H9 (cell line): ENCODE data around the gene MSANTD1. TPM values are rescaled to one million over a fixed set of nuclear protein-coding genes. Genes with fewer than 3 reads are reported as not detected.

Experiments used
- DNase-seq: peaks from one replicate; pipeline ENCODE4 v3.0.0-alpha.2; 2017
- H2AFZ ChIP-seq: one replicate; pipeline ENCODE4 v1.6.1; 2013; ENCODE audit warnings: mild to moderate bottlenecking, low read length, control low read depth, moderate library complexity
- H2AK5ac ChIP-seq: 2 replicates; pipeline ENCODE4 v1.6.1; 2013; ENCODE audit warnings: low read length, control low read depth, mixed read lengths; ENCODE audit not compliant: insufficient read length
- H2BK120ac ChIP-seq: one replicate; pipeline ENCODE4 v1.6.1; 2013; ENCODE audit warnings: low read depth, mild to moderate bottlenecking, low read length, control low read depth, inconsistent platforms; ENCODE audit not compliant: poor library complexity, severe bottlenecking
- H2BK12ac ChIP-seq: 2 replicates; pipeline ENCODE4 v1.6.1; 2013; ENCODE audit warnings: low read length, control low read depth, mixed read lengths, low read depth; ENCODE audit not compliant: insufficient read length
- H2BK15ac ChIP-seq: 2 replicates; pipeline ENCODE4 v1.6.1; 2013; ENCODE audit warnings: low read depth, low read length, control low read depth
- H2BK20ac ChIP-seq: one replicate; pipeline ENCODE4 v1.6.1; 2013; ENCODE audit warnings: low read depth, mild to moderate bottlenecking, low read length, control low read depth, inconsistent platforms; ENCODE audit not compliant: poor library complexity, severe bottlenecking
- H2BK5ac ChIP-seq: 2 replicates; pipeline ENCODE4 v1.6.1; 2013; ENCODE audit warnings: low read length, control low read depth, mixed read lengths; ENCODE audit not compliant: insufficient read length
- H3K14ac ChIP-seq: 2 replicates; pipeline ENCODE4 v1.6.1; 2013; ENCODE audit warnings: low read length, control low read depth; ENCODE audit not compliant: insufficient read depth
- H3K18ac ChIP-seq: 2 replicates; pipeline ENCODE4 v1.6.1; 2013; ENCODE audit warnings: low read depth, mild to moderate bottlenecking, mixed read lengths, low read length, control low read depth; ENCODE audit not compliant: insufficient read length
- H3K23ac ChIP-seq: 2 replicates; pipeline ENCODE4 v1.6.1; 2013; ENCODE audit warnings: low read length, control low read depth, mixed read lengths, low read depth; ENCODE audit not compliant: insufficient read length
- H3K23me2 ChIP-seq: 2 replicates; pipeline ENCODE4 v1.6.1; 2013; ENCODE audit warnings: low read depth, mild to moderate bottlenecking, mixed read lengths, low read length, control low read depth; ENCODE audit not compliant: insufficient read length, poor library complexity, severe bottlenecking
- H3K27ac ChIP-seq: 2 replicates; pipeline ENCODE4 v1.5.1; 2013; ENCODE audit warnings: low read length, control low read depth, mixed read lengths, low read depth; ENCODE audit not compliant: insufficient read length
- H3K27me3 ChIP-seq: 2 replicates; pipeline ENCODE4 v1.6.1; 2013; ENCODE audit warnings: low read length, control low read depth, inconsistent platforms; ENCODE audit not compliant: insufficient read depth
- H3K4ac ChIP-seq: 2 replicates; pipeline ENCODE4 v1.6.1; 2013; ENCODE audit warnings: low read depth, mild to moderate bottlenecking, control low read depth, inconsistent platforms, low read length, moderate library complexity
- H3K4me1 ChIP-seq: 2 replicates; pipeline ENCODE4 v1.6.1; 2013; ENCODE audit warnings: low read length, control low read depth, inconsistent platforms; ENCODE audit not compliant: insufficient read depth
- H3K4me2 ChIP-seq: 2 replicates; pipeline ENCODE4 v1.6.1; 2013; ENCODE audit warnings: low read length, control low read depth, mixed read lengths; ENCODE audit not compliant: insufficient read length, insufficient read depth
- H3K56ac ChIP-seq: 2 replicates; pipeline ENCODE4 v1.6.1; 2013; ENCODE audit warnings: low read depth, mild to moderate bottlenecking, mixed read lengths, low read length, control low read depth; ENCODE audit not compliant: insufficient read length
- H3K79me1 ChIP-seq: 2 replicates; pipeline ENCODE4 v1.6.1; 2013; ENCODE audit warnings: low read depth, mild to moderate bottlenecking, moderate library complexity, low read length, control low read depth, inconsistent platforms; ENCODE audit not compliant: insufficient read depth, poor library complexity, severe bottlenecking
- H3K79me2 ChIP-seq: 2 replicates; pipeline ENCODE4 v1.6.1; 2013; ENCODE audit warnings: low read length, control low read depth, inconsistent platforms; ENCODE audit not compliant: insufficient read depth
- H3K9ac ChIP-seq: 2 replicates; pipeline ENCODE4 v1.6.1; 2013; ENCODE audit warnings: low read length, control low read depth, mixed read lengths; ENCODE audit not compliant: insufficient read length; ENCODE audit errors: extremely low read depth
- H3K9me3 ChIP-seq: one replicate; pipeline ENCODE4 v1.6.1; 2013; ENCODE audit warnings: low read depth, low read length, inconsistent platforms; ENCODE audit not compliant: control insufficient read depth
- H3T11ph ChIP-seq: one replicate; pipeline ENCODE4 v1.6.1; 2013; ENCODE audit warnings: mild to moderate bottlenecking, low read length, control low read depth, inconsistent platforms
- H4K20me1 ChIP-seq: one replicate; pipeline ENCODE4 v1.6.1; 2013; ENCODE audit not compliant: control insufficient read depth, insufficient read length, insufficient read depth
- H4K5ac ChIP-seq: 2 replicates; pipeline ENCODE4 v1.6.1; 2013; ENCODE audit warnings: low read depth, mild to moderate bottlenecking, mixed read lengths, low read length, control low read depth; ENCODE audit not compliant: insufficient read length
- H4K8ac ChIP-seq: replicated peaks from 2 replicates; pipeline ENCODE4 v1.6.1; 2013; ENCODE audit warnings: low read length, control low read depth, mixed read lengths, low read depth; ENCODE audit not compliant: insufficient read length
- H4K91ac ChIP-seq: 2 replicates; pipeline ENCODE4 v1.6.1; 2013; ENCODE audit warnings: low read depth, mild to moderate bottlenecking, moderate library complexity, mixed read lengths, low read length, control low read depth; ENCODE audit not compliant: insufficient read length
- H3K27ac Mint-ChIP-seq, 3 experiments: 2 replicates in 2 of 3; 3 replicates in 1 of 3; pipeline ENCODE4 v1.8.0; 2020 to 2021; ENCODE audit warnings: mixed read lengths in 3 of 3, mild to moderate bottlenecking in 1 of 3, moderate library complexity in 1 of 3
- H3K27me3 Mint-ChIP-seq: 2 replicates; pipeline ENCODE4 v1.8.0; 2021; ENCODE audit warnings: low read depth, mild to moderate bottlenecking, moderate library complexity, mixed read lengths
- H3K36me3 Mint-ChIP-seq, 3 experiments: 2 replicates in 2 of 3; 3 replicates in 1 of 3; pipeline ENCODE4 v1.8.0; 2020 to 2021; ENCODE audit warnings: low read depth in 3 of 3, mixed read lengths in 3 of 3; ENCODE audit not compliant: insufficient read depth in 1 of 3
- H3K4me1 Mint-ChIP-seq, 2 experiments: 2 replicates each; pipeline ENCODE4 v1.8.0; 2020; ENCODE audit warnings: mixed read lengths in 2 of 2
- H3K4me3 Mint-ChIP-seq, 2 experiments: 2 replicates in 1 of 2; 3 replicates in 1 of 2; pipeline ENCODE4 v1.8.0; 2020 to 2021; ENCODE audit warnings: mild to moderate bottlenecking in 2 of 2, mixed read lengths in 2 of 2, moderate library complexity in 1 of 2
- H3K9me3 Mint-ChIP-seq, 2 experiments: 2 replicates in 1 of 2; 3 replicates in 1 of 2; pipeline ENCODE4 v1.8.0; 2020; ENCODE audit warnings: mild to moderate bottlenecking in 2 of 2, mixed read lengths in 2 of 2, moderate library complexity in 1 of 2
- CTCF ChIP-seq: fragments of 200-600 bp; sonication (generic); conservative IDR thresholded peaks from 3 replicates; pipeline ENCODE4 v1.8.0; 2021; ENCODE audit warnings: antibody characterized with exemption, mild to moderate bottlenecking
- WGBS: extraction: QIAGEN DNeasy Blood & Tissue Kit; methylation state at CpG from one replicate; pipeline ENCODE4 v1.1.7; 2013; ENCODE audit warnings: missing lambda C conversion rate, low lambda C conversion rate, mixed read lengths; ENCODE audit not compliant: insufficient read length; ENCODE audit errors: extremely low coverage; 5-methylcytosine and 5-hydroxymethylcytosine counted together
- total RNA-seq: library from RNA; stranded (reverse); gene quantifications from 2 replicates; pipeline ENCODE4 v1.2.1, GENCODE V29; 2021

Gene MSANTD1
- total RNA-seq, 1 experiment from 2014 or later = 0.83 TPM

GRCh38 chr4:3243136-3243780 is 5.7 kb upstream of the MSANTD1 start:
- H3K4me1 ChIP-seq = no peaks in the 10 kb centered on the region
- no peak overlapping the region for H2AFZ ChIP-seq
- no CpG with 5 or more reads among the region's 23 CpGs for WGBS
- peaks cover 11 to 45% of the 10 kb centered on the region in 2 experiments for H3K4me1 Mint-ChIP-seq
- no peak overlapping the region for H2BK20ac ChIP-seq
- H2BK5ac ChIP-seq = no peak overlapping the region
- no peak overlapping the region for H4K5ac ChIP-seq
- no peak overlapping the region for H3K14ac ChIP-seq
- no peak for DNase-seq
- H3K23ac ChIP-seq = no peak overlapping the region
- H3K36me3 Mint-ChIP-seq = peaks cover 28 to 41% (median 31%) of the 10 kb centered on the region in 3 experiments; a peak in 6 of 7 replicates
- no peak overlapping the region; a peak in 3 of 7 replicates for H3K27ac Mint-ChIP-seq
- H4K8ac ChIP-seq = no peak overlapping the region
- H3K9me3 Mint-ChIP-seq = no peaks in the 10 kb centered on the region; a peak in 1 of 5 replicates
- no peaks in the 10 kb centered on the region; the same call in 1 of the 2 replicates for H3K27me3 ChIP-seq
- H3K56ac ChIP-seq = no peak overlapping the region
- H3K27me3 Mint-ChIP-seq = peaks cover 28% of the 10 kb centered on the region
- no peak overlapping the region for H2BK15ac ChIP-seq
- H3K27ac ChIP-seq = no peak overlapping the region
- no peak overlapping the region for H4K91ac ChIP-seq
- no peaks in the 10 kb centered on the region for H3K79me1 ChIP-seq
- H3K9ac ChIP-seq = no peak overlapping the region
- H3K18ac ChIP-seq = no peak overlapping the region
- no peaks in the 10 kb centered on the region for H3K23me2 ChIP-seq
- no peak overlapping the region for H2BK120ac ChIP-seq
- H3T11ph ChIP-seq = no peak overlapping the region
- H3K79me2 ChIP-seq = no peaks in the 10 kb centered on the region
- no peak overlapping the region for H3K4me3 Mint-ChIP-seq
- no peak for TF ChIP-seq CTCF
- no peak overlapping the region for H3K4me2 ChIP-seq
- no peak overlapping the region for H2BK12ac ChIP-seq
- H4K20me1 ChIP-seq = no peaks in the 10 kb centered on the region
- H3K4ac ChIP-seq = no peak overlapping the region
- H2AK5ac ChIP-seq = no peak overlapping the region
- no peaks in the 10 kb centered on the region for H3K9me3 ChIP-seq
